GM04503 (cell line): ENCODE results near the gene F8.
"Not testable (repeated sequence)": the region's sequence is repeated elsewhere in the genome, so short reads cannot be mapped to it uniquely, and the experiment has no call there.

Experiments
- DNase-seq: peaks from one replicate; pipeline ENCODE4 v3.0.0-alpha.2; 2012; ENCODE audit warnings: low read depth

F8 gene

DNA sequence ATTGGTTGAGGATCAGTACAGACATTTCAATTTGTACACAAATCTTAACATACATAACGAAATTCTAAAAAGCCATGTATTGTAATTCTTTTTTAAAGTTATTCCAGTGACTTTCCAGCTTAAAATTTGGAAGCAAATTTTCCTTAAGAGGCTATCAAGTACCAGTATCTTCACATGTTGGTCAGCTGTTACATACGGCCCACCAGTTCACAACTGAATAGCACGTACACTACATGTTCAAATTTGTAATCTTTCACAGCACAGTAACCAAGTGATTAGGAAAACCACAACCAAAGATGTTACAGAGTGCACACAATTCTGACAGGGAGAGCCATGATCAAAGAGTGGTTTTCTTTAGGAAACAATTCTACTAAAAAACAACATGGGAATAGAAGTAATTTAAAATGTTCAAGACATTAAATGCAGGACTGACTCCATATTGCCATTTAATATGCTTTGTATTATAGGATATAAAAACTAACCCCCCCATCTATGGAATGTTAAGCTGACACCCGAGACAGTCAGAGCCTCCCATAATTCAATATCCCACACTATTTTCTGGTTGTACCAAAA is 206.1 kb downstream of the F8 start:
- DNase-seq, result not testable (repeated sequence)

DNA sequence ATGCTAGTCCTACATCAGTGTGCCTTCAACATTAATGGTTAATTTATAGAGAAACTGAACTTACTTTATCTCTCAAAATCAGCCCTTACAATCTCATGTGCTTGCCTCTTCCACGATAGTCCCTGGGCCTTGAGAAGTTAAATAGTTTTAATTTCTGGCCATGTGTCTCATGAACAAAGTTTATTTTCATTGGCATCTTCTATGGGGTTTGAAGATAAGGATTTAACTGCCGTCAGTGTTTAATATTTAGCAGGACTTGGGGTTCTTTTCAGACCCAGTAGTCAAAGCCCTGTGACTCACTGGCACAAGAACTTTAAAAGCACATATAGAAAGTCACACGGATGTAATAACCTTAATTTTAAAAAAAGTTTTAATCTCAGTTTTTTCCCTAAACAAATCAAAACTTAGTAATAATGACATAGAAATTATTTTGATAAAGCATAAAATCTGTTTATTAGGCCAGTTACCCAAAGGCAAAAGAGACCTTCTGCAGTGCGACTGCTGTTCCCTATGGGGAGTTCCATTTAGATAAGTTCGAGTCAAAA is 207.2 kb downstream of the F8 start:
- DNase-seq, result no peak

DNA sequence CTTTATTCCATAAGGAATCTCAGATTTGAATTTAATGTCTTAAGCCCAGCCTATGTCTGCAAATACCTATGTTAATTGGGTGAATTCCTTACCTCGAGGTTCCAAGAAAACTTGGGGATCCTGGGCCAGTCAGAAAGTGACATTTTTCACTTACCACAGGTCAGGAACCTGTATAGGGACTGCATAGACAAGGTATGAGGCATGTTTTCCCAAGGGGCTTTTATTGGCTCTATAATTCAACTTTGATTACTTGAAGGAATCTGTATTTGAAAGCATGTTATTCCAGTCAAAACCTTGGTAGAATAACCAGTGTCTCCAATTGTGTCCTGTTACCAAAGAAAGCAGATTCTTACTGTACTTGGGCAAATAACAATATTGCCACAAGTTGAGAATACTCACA is 208.7 kb downstream of the F8 start:
- no peak for DNase-seq

GRCh38 chrX:154812341-154813101 is 210.0 kb downstream of the F8 start:
- no peak for DNase-seq

DNA sequence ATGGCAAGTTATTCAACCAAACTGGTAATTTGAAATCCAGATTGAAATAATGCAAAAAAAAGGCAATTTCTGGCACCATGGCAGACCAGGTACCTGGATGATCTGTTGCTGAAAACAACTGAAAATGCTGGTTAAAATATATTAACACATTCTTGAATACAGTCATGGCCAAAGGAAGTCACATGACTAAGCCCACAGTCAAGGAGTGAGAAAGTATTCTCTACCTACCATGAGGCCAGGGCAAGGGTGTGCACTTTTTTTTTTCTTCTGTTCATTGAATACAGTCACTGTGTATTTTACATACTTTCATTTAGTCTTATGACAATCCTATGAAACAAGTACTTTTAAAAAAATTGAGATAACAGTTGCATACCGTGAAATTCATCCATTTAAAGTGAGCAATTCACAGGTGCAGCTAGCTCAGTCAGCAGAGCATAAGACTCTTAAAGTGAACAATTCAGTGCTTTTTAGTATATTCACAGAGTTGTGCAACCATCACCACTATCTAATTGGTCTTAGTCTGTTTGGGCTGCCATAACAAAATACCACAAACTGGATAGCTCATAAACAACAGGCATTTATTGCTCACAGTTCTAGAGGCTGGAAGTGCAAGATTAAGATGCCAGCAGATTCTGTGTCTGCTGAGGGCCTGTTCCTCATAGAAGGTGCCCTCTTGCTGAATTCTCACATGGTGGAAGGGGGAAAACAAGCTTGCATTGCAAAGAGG is 212.4 kb downstream of the F8 start:
- DNase-seq, result no peak

DNA sequence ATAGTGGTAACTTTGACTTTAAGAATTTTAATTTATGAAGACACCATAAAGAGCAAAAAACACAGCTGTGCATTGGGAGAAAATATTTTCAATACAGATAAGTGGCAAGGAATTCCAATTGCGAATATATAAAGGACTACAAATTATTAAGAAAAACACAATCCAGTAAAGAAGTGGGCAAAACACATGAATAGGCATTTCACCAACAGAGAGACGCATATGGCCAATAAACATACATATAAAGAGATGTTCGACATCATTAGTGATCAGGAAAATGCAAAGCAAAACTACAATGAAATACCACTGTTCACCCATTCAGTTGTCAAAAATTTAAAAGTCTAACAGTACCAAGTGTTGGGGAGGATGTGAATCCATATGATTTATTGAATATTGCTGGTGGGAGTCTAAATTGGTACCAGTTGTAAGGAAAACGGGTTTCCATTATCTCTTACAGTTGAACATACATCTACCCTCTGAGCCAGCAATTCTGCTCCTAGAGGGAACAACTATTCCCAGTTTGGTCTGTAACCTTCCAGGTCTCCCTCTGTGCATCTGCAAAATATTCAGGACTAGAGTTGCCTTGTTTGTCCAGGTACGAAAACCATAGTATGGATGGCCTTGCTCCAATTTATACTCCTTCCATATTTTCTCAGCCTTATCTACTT is 215.6 kb downstream of the F8 start:
- DNase-seq, result no peak

DNA sequence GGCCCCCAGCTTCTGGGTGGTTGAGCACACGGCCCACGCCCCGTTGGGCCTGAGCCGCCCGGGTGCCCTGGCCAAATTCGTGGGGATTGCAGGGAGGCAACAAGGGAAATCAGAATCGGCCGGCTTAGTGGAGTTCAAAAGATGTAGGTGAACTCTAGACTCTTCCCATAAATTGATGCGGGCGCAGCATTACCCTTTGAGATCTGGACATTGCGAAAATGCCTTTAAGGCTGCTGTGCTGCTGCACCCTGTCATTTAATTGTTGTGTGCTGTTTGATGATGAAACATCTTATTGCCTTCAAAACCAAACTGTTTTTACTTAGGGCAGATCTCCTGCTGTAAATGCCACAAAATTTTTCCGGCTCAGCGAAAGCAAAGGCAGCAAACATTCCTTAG is 216.8 kb downstream of the F8 start:
- DNase-seq, result no peak

GRCh38 chrX:154804957-154805695 is 217.4 kb downstream of the F8 start, which contains the start of gene MPP1:
Gene MPP1 (minus strand): TSS chrX:154805485. CDS start chrX:154805373, 112 bp downstream.
- no peak for DNase-seq

DNA sequence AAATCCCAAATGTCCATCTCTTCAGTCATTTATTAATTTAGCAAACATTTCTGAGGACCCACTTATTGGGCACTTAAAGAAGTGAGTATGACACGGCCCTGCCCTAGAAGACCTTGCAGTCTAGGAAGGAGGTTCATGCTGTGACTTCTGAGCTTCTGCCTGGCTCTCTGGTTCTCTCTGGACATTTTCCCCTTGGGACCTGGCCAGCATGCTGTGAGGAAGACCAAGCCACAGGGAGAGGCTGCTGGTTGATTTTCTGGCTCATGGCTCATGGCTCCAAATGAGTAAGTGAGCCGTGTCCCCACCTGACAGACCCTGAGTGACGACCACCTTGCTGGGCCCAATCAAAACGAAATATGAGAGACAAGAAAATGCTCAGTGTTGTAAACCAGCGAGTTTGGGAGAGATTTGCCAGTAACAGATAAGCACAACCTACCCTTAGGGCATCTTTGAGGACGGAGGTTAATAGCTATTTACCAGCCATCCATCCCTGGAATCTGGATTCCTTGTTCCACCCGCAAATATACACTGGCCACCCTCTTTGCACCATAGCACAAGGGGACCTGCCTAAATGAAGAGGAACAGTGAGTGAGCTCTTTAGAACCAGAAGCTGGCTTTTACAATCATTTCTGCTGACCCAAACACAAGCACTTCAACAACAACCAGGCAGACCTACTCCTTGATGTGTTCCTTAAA is 218.1 kb downstream of the F8 start:
- no peak for DNase-seq

GRCh38 chrX:154802947-154803346 is 219.6 kb downstream of the F8 start:
- DNase-seq, result no peak

DNA sequence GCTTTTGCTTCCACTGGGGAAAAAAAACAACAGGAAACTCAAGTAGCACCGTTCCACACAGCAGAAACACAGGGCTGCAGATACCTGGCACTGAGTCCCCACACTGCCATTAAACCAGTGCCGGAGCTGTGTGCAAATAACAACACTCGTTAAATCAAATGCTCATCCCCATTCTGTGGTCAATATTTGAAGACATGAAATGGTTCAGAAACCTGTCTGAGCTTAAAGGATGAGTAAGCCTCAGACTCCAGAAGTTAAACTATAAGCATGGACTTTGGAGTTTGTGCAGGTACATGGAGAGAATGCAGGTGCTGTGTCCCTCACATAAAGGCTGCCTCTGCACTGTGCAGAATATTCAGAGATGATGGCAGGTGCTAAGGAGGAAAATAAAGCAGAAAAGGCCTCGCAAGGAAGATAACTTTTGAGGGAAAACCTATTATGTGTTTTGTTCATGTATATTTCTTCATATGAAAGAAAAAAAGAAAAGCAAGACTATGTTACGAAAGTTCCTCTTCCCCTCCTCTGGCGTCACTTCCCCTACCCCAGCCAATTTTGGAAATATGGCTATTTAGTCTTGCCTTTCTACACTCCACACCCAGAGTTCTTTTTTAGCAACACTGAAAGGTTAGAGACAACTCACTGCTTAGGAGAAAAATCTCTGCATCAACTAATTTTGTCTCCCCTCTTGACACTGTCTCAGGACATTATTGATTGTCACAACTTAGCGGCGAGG is 221.9 kb downstream of the F8 start:
- DNase-seq, result no peak

GRCh38 chrX:154799556-154800348 is 222.8 kb downstream of the F8 start:
- no peak for DNase-seq

- no peak for DNase-seq
These were observed 225.5 kb downstream of the F8 start for GRCh38 chrX:154797006-154797405.

GRCh38 chrX:154795016-154795415 is 227.5 kb downstream of the F8 start:
- no peak for DNase-seq

DNA sequence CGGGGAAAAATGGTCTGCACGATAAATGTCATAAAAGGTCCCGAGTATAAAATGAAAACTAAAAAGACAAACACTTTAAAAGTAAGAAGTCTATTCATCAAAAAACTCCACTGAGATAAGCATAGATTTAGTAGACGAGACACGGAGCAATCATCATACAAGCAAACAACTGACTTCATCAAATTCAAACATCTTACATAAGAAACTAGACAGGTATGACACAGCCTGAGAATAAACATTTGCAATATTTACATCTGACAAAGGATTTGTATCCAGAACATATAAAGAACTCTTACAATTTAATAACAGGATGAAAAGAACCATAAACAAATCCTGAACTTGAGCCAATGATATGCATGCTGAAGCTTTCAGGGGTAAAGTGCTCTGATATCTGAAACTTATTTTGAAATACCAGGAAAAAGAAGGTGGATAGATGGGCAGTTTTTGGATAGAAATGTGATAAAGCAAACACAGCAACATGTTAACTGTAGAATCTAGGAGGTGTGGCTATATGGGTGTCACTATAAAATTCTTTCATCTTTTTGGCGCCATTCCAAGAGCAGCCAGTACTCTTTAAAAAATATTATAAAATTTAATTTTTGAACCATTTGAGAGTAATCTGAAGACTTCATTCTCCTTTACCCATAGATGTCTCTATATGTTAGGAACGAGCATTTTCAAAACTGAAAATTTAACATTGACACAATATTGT is 229.3 kb downstream of the F8 start:
- DNase-seq, result no peak

DNA sequence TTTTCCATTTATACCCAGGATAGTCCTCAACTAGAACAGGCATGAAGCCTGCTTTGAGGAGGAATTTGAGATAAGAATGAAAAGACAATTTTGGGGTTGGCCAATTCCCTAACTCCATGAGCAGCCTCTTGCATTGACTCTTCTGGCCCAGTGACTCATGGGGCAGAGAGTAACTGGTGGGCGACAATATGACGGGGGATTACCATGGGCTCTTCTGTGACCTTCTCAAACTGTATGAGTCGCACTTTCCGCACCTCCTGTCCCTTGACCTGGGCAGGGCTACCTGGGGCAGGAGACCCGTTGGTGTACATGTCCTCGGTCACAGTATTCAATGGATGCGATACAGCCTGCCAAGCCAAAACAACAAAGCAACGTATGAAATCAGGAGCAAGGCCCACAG is 230.6 kb downstream of the F8 start:
- DNase-seq, result no peak

DNA sequence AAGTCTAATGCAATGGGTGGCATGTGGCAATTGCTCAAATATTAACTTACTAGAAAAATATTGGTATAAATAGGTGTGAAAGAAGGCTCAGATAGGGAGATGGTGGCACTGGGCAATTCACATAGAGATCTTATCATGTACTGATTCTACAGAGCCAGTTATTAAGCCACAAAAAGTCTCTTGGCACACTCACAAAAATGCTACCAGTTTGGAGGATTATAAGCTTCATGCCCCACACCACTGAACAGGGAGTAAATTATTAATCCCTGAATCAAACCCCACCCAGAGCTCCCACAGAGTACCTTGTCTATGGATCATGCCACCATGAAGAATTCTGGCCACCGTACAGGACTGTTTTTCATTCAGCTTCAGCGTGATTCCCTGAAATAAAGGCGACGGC is 231.1 kb downstream of the F8 start:
- DNase-seq, result no peak
